H1 (cell line): ENCODE measurements around the gene SLC12A6. TPM values are rescaled to one million over a fixed set of nuclear protein-coding genes. Genes with fewer than 3 reads are reported as not detected.

Source experiments
- ASH2L ChIP-seq: fragments of 200-600, 300-600 bp; sonication (generic); IDR thresholded peaks from one replicate; pipeline ENCODE4 v1.7.1; 2017; ENCODE audit warnings: low read length
- GABPA ChIP-seq: IDR thresholded peaks from 2 replicates; pipeline ENCODE4 v1.6.1; 2011; ENCODE audit warnings: mild to moderate bottlenecking, low read length, moderate library complexity, borderline replicate concordance; ENCODE audit not compliant: insufficient read depth
- JUND ChIP-seq: IDR thresholded peaks from 2 replicates; pipeline ENCODE4 v1.6.1; 2011; ENCODE audit warnings: mild to moderate bottlenecking, improper control_type of control experiment, low read length
- polyA plus RNA-seq, 7 experiments: library from polyadenylated mRNA; depleted of rRNA in 3 of 7; stranded (reverse) in 5 of 7; unstranded in 2 of 7; fragments of >200 nt in 5 of 7; fragments of 200-250 nt in 2 of 7; gene quantifications; 1 replicate in 5 of 7; 2 replicates in 1 of 7; 4 replicates in 1 of 7; pipeline versions ENCODE4 v1.2.1 to v1.2.3, GENCODE V29; 2011 to 2013; ENCODE audit warnings: missing spikeins in 2 of 7, mixed read lengths in 2 of 7
- total RNA-seq: library from RNA; stranded (reverse); fragmentation: NEBNext Ultra II Directional; extraction: Animal tissue kit (Norgen Biotek cat#: 25700); gene quantifications from 2 replicates; pipeline ENCODE4 v1.2.1, GENCODE V29; 2021
- TF ChIP-seq, protein P1 (sequence below): fragments of 300-600 bp; sonication (generic); IDR thresholded peaks from 2 replicates; pipeline ENCODE4 v1.7.1; 2012; ENCODE audit warnings: low read length, moderate library complexity, mild to moderate bottlenecking, inconsistent platforms; ENCODE audit not compliant: insufficient replicate concordance

Gene SLC12A6
- total and polyA plus RNA-seq, 2 of the 8 experiments (the other 6 are each of a cell fraction or from before 2014, with no cell fraction given), result 9.2 to 11.1 TPM

DNA sequence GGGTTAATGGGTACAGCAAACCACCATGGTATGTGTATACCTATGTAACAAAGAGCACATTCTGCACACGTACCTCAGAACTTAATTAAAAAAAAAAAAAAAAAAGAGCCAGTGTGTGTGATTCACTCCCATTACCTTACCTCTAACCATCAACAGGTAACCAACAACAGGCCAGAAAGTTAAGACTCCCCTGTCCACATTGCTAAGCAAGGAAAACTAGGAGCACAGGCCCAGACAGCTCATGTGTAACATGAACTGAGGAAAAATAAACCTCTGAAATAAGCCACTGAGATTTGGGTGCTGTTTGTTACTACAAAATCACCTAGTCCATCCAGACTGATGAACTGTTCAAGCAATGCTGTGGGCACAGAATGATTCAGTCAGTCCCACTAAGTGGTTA is 133.6 kb downstream of the SLC12A6 start (continued):
- TF ChIP-seq, protein P1, sequence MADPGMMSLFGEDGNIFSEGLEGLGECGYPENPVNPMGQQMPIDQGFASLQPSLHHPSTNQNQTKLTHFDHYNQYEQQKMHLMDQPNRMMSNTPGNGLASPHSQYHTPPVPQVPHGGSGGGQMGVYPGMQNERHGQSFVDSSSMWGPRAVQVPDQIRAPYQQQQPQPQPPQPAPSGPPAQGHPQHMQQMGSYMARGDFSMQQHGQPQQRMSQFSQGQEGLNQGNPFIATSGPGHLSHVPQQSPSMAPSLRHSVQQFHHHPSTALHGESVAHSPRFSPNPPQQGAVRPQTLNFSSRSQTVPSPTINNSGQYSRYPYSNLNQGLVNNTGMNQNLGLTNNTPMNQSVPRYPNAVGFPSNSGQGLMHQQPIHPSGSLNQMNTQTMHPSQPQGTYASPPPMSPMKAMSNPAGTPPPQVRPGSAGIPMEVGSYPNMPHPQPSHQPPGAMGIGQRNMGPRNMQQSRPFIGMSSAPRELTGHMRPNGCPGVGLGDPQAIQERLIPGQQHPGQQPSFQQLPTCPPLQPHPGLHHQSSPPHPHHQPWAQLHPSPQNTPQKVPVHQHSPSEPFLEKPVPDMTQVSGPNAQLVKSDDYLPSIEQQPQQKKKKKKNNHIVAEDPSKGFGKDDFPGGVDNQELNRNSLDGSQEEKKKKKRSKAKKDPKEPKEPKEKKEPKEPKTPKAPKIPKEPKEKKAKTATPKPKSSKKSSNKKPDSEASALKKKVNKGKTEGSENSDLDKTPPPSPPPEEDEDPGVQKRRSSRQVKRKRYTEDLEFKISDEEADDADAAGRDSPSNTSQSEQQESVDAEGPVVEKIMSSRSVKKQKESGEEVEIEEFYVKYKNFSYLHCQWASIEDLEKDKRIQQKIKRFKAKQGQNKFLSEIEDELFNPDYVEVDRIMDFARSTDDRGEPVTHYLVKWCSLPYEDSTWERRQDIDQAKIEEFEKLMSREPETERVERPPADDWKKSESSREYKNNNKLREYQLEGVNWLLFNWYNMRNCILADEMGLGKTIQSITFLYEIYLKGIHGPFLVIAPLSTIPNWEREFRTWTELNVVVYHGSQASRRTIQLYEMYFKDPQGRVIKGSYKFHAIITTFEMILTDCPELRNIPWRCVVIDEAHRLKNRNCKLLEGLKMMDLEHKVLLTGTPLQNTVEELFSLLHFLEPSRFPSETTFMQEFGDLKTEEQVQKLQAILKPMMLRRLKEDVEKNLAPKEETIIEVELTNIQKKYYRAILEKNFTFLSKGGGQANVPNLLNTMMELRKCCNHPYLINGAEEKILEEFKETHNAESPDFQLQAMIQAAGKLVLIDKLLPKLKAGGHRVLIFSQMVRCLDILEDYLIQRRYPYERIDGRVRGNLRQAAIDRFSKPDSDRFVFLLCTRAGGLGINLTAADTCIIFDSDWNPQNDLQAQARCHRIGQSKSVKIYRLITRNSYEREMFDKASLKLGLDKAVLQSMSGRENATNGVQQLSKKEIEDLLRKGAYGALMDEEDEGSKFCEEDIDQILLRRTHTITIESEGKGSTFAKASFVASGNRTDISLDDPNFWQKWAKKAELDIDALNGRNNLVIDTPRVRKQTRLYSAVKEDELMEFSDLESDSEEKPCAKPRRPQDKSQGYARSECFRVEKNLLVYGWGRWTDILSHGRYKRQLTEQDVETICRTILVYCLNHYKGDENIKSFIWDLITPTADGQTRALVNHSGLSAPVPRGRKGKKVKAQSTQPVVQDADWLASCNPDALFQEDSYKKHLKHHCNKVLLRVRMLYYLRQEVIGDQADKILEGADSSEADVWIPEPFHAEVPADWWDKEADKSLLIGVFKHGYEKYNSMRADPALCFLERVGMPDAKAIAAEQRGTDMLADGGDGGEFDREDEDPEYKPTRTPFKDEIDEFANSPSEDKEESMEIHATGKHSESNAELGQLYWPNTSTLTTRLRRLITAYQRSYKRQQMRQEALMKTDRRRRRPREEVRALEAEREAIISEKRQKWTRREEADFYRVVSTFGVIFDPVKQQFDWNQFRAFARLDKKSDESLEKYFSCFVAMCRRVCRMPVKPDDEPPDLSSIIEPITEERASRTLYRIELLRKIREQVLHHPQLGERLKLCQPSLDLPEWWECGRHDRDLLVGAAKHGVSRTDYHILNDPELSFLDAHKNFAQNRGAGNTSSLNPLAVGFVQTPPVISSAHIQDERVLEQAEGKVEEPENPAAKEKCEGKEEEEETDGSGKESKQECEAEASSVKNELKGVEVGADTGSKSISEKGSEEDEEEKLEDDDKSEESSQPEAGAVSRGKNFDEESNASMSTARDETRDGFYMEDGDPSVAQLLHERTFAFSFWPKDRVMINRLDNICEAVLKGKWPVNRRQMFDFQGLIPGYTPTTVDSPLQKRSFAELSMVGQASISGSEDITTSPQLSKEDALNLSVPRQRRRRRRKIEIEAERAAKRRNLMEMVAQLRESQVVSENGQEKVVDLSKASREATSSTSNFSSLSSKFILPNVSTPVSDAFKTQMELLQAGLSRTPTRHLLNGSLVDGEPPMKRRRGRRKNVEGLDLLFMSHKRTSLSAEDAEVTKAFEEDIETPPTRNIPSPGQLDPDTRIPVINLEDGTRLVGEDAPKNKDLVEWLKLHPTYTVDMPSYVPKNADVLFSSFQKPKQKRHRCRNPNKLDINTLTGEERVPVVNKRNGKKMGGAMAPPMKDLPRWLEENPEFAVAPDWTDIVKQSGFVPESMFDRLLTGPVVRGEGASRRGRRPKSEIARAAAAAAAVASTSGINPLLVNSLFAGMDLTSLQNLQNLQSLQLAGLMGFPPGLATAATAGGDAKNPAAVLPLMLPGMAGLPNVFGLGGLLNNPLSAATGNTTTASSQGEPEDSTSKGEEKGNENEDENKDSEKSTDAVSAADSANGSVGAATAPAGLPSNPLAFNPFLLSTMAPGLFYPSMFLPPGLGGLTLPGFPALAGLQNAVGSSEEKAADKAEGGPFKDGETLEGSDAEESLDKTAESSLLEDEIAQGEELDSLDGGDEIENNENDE, result no peak
- TF ChIP-seq GABPA (no peak), JUND (no peak), ASH2L (no peak)
